Esophagus squamous epithelium (tissue), 4 donors: Measurements from ENCODE around the gene CELF2.

Experiments
- CTCF ChIP-seq, 6 experiments: fragments of 450-650 bp in 4 of 6; fragments of 200-600 bp in 2 of 6; sonication (generic) in 2 of 6; IDR thresholded peaks; one replicate each; pipeline ENCODE4 v1.5.1; 2016 to 2019; ENCODE audit warnings: antibody characterized with exemption in 6 of 6, mild to moderate bottlenecking in 4 of 6, moderate library complexity in 4 of 6
- POLR2A ChIP-seq, 4 donors: fragments of 450-650 bp; IDR thresholded peaks; one replicate each; pipeline ENCODE4 v1.6.1; 2017; ENCODE audit warnings: antibody characterized with exemption in 4 of 4, mild to moderate bottlenecking in 4 of 4, moderate library complexity in 3 of 4

- TF ChIP-seq CTCF (IDR thresholded peaks at IDR 0.05) = no peak
- TF ChIP-seq POLR2A (IDR thresholded peaks at IDR 0.05) = no peak
Observed at GRCh38 chr10:11110539-11110938, 92.9 kb downstream of the CELF2 start.
